ENCODE data around the gene HOXC12.

The HOXC12 gene

DNA sequence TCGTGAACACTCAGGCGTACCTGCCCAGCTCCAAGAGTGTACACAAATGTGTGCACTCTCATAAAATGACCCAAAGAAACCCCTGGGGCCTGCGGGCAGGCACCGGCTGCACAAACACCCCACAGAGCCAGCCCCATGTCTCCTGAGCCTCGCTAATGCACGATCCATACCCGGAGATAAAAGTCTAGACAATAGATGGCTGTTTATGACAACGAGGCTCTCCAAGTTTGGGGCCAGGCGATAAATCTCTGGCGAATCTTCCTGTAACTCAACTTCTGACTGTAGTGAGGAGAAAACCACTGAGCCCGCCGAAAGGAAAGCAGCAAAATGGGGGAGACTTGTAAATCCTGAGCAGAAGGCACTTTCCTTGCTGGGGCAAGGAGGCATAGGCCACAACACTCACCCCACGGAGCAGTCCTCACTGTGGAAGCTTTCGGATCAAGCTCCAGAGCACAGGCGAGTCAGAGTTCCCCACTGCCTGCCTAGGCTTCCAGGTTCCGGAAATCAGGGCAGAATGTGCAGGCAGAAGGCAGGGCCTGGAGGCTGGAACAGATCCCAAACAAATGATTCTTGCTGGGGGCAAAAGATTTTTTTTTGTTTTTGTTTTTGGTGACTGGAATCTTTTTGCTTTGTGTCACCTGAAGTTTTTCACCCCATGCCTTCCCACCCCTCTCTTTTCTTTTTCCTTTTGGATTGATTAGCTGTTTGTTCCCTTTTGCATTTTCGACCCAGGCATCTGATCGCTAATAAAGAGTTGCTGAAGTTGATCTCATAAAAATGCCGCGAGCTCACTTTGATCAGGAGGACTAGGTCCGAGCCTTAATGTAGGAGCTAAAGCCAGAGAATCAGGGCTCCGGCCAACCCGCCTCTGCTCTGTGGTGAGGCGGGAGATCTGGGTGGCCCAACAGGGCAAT lies 13.8 kb downstream of the HOXC12 start:
- ChIA-PET CTCF (interaction anchor here (0.9 to 1.1 kb wide), 2 partner anchors 20 to 39 kb away, joined by 3 read pairs; no protein-coding TSS in a partner anchor), POLR2A (interaction anchor here (0.7 kb wide), 1 partner anchor 187 kb away, joined by 3 read pairs; no protein-coding TSS in a partner anchor)
- H3K4me1 ChIP-seq (ENCODE audit: control insufficient read depth, insufficient read depth, low read length), result peaks cover 80% of the 10 kb centered on the region
- H3K27ac ChIP-seq (ENCODE audit: extremely low read depth, low read depth, low read length), result peak overlapping the region; percentile 94
- H3K4me3 ChIP-seq (ENCODE audit: low read depth, low read length), result no peak overlapping the region
- H3K9me3 ChIP-seq (ENCODE audit: control insufficient read depth, insufficient read depth, low read depth, low read length), result no peaks in the 10 kb centered on the region
- H3K36me3 ChIP-seq (ENCODE audit: control insufficient read depth in 2 of 2, insufficient read depth in 1 of 2, low read length in 2 of 2), result no peaks in the 10 kb centered on the region
- TF ChIP-seq ZFP41 (tag by site-specific recombination; IDR thresholded peaks at IDR 0.05; ENCODE audit: borderline replicate concordance) (no peak), ZNF16 (tag by site-specific recombination; IDR thresholded peaks at IDR 0.05; ENCODE audit: low read depth) (no peak), ZNF596 (tag by site-specific recombination; IDR thresholded peaks at IDR 0.05) (no peak), KLF16 (tag by site-specific recombination; IDR thresholded peaks at IDR 0.05) (no peak), ZNF704 (tag by site-specific recombination; IDR thresholded peaks at IDR 0.05) (no peak), ZBTB11 (tag by site-specific recombination; conservative IDR thresholded peaks at IDR 0.05; ENCODE audit: low read depth) (peak; percentile 78), ZNF660 (tag by site-specific recombination; IDR thresholded peaks at IDR 0.05) (0 out of 2 replicates have a peak, but pooled peaks have one; percentile 30), ZBTB7A (tag by site-specific recombination; IDR thresholded peaks at IDR 0.05; ENCODE audit: low read depth) (no peak), ZIC2 (tag by site-specific recombination; IDR thresholded peaks at IDR 0.05) (peak; percentile 78), ZNF48 (tag by site-specific recombination; IDR thresholded peaks at IDR 0.05) (no peak), BCL11B (tag by site-specific recombination; IDR thresholded peaks at IDR 0.05; ENCODE audit: low read depth) (no peak; the same call in 1 of the 2 replicates), ZNF184 (tag by site-specific recombination; IDR thresholded peaks at IDR 0.05) (no peak), ZNF202 (tag by site-specific recombination; IDR thresholded peaks at IDR 0.05; ENCODE audit: borderline replicate concordance) (no peak), ZSCAN16 (tag by site-specific recombination; IDR thresholded peaks at IDR 0.05) (peak; percentile 67; the same call in 1 of the 2 replicates), ZNF280C (tag by site-specific recombination; IDR thresholded peaks at IDR 0.05) (no peak), SP7 (tag by site-specific recombination; IDR thresholded peaks at IDR 0.05) (peak; percentile 18; the same call in 1 of the 2 replicates), ZNF2 (tag by site-specific recombination; IDR thresholded peaks at IDR 0.05) (0 out of 2 replicates have a peak, but pooled peaks have one; percentile 58)
- TF ChIP-seq, protein P1, sequence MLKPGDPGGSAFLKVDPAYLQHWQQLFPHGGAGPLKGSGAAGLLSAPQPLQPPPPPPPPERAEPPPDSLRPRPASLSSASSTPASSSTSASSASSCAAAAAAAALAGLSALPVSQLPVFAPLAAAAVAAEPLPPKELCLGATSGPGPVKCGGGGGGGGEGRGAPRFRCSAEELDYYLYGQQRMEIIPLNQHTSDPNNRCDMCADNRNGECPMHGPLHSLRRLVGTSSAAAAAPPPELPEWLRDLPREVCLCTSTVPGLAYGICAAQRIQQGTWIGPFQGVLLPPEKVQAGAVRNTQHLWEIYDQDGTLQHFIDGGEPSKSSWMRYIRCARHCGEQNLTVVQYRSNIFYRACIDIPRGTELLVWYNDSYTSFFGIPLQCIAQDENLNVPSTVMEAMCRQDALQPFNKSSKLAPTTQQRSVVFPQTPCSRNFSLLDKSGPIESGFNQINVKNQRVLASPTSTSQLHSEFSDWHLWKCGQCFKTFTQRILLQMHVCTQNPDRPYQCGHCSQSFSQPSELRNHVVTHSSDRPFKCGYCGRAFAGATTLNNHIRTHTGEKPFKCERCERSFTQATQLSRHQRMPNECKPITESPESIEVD (tag by site-specific recombination; IDR thresholded peaks at IDR 0.05), result peak; percentile 49; the same call in 1 of the 2 replicates
- TF ChIP-seq, protein P2, sequence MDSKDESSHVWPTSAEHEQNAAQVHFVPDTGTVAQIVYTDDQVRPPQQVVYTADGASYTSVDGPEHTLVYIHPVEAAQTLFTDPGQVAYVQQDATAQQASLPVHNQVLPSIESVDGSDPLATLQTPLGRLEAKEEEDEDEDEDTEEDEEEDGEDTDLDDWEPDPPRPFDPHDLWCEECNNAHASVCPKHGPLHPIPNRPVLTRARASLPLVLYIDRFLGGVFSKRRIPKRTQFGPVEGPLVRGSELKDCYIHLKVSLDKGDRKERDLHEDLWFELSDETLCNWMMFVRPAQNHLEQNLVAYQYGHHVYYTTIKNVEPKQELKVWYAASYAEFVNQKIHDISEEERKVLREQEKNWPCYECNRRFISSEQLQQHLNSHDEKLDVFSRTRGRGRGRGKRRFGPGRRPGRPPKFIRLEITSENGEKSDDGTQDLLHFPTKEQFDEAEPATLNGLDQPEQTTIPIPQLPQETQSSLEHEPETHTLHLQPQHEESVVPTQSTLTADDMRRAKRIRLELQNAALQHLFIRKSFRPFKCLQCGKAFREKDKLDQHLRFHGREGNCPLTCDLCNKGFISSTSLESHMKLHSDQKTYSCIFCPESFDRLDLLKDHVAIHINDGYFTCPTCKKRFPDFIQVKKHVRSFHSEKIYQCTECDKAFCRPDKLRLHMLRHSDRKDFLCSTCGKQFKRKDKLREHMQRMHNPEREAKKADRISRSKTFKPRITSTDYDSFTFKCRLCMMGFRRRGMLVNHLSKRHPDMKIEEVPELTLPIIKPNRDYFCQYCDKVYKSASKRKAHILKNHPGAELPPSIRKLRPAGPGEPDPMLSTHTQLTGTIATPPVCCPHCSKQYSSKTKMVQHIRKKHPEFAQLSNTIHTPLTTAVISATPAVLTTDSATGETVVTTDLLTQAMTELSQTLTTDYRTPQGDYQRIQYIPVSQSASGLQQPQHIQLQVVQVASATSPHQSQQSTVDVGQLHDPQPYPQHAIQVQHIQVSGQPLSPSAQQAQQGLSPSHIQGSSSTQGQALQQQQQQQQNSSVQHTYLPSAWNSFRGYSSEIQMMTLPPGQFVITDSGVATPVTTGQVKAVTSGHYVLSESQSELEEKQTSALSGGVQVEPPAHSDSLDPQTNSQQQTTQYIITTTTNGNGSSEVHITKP (tag by site-specific recombination; IDR thresholded peaks at IDR 0.05), result no peak
- TF ChIP-seq, protein P3, sequence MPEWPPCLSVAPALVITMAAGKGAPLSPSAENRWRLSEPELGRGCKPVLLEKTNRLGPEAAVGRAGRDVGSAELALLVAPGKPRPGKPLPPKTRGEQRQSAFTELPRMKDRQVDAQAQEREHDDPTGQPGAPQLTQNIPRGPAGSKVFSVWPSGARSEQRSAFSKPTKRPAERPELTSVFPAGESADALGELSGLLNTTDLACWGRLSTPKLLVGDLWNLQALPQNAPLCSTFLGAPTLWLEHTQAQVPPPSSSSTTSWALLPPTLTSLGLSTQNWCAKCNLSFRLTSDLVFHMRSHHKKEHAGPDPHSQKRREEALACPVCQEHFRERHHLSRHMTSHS (tag by site-specific recombination; IDR thresholded peaks at IDR 0.05), result no peak
- TF ChIP-seq, protein P4, sequence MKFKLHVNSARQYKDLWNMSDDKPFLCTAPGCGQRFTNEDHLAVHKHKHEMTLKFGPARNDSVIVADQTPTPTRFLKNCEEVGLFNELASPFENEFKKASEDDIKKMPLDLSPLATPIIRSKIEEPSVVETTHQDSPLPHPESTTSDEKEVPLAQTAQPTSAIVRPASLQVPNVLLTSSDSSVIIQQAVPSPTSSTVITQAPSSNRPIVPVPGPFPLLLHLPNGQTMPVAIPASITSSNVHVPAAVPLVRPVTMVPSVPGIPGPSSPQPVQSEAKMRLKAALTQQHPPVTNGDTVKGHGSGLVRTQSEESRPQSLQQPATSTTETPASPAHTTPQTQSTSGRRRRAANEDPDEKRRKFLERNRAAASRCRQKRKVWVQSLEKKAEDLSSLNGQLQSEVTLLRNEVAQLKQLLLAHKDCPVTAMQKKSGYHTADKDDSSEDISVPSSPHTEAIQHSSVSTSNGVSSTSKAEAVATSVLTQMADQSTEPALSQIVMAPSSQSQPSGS (tag by site-specific recombination; IDR thresholded peaks at IDR 0.05; ENCODE audit: low read depth), result no peak

Measured in HEK293 (cell line).